Mucosa of descending colon (tissue), 3 donors: ENCODE results near the gene LAG3. TPM values are rescaled to one million over a fixed set of nuclear protein-coding genes. Genes with fewer than 3 reads are reported as not detected.

Experiments used
- ATAC-seq: fragments of 200-7000 bp; cut with Tn5 transposase; one replicate; pipeline ENCODE4 v1.9.1; 2020; ENCODE audit warnings: mild to moderate bottlenecking, moderate library complexity
- DNase-seq, 3 donors: peaks; one replicate each; pipeline ENCODE4 v3.0.0-alpha.2; 2020
- H3K36me3 ChIP-seq: fragments of 200-600 bp; one replicate; pipeline ENCODE4 v1.8.0; 2021; ENCODE audit warnings: low read depth, mild to moderate bottlenecking
- H3K4me1 ChIP-seq: fragments of 200-600 bp; one replicate; pipeline ENCODE4 v1.8.0; 2021; ENCODE audit warnings: low read depth, mild to moderate bottlenecking
- H3K4me3 ChIP-seq: fragments of 200-600 bp; one replicate; pipeline ENCODE4 v1.8.0; 2021; ENCODE audit warnings: mild to moderate bottlenecking
- H3K9me3 ChIP-seq: fragments of 200-600 bp; one replicate; pipeline ENCODE4 v1.8.0; 2021; ENCODE audit warnings: mild to moderate bottlenecking
- CTCF ChIP-seq: fragments of 200-600 bp; IDR thresholded peaks from one replicate; pipeline ENCODE4 v1.8.0; 2022; ENCODE audit warnings: antibody characterized with exemption, mild to moderate bottlenecking
- intact Hi-C, 2 donors: fragments of 100-400 bp; cut with DNase I in 1 of 2; cut with micrococcal nuclease in 1 of 2; formaldehyde crosslinking; loops; one replicate each; pipeline versions ENCODE4 v1.11.0 to v1.11.1; 2022; cut with DNase I, micrococcal nuclease
- total RNA-seq, 3 donors: library from RNA; stranded (reverse); fragmentation: NEBNext Ultra II Directional in 2 of 3; extraction: Animal tissue kit (Norgen Biotek cat#: 25700) in 2 of 3; gene quantifications; one replicate each; pipeline versions ENCODE4 v1.2.1 to v1.2.4, GENCODE V29; 2021 to 2023
- donor health status: DM: no; HTN: no; CAD: no; lungs with moderate emphysema.
- donor health status: DM: no; HTN: no; CAD: no.
- donor health status: DM: no; HTN: yes; CAD: no.

The LAG3 gene
- total RNA-seq, 3 donors from 2014 or later: 1.8 to 4.7 (median 2.1) TPM

- intact Hi-C loops: no loop called here
- H3K4me3 ChIP-seq: no peak overlapping the region
- no peaks in the 10 kb centered on the region for H3K36me3 ChIP-seq
- H3K4me1 ChIP-seq: peaks cover 4% of the 10 kb centered on the region
- no peaks in the 10 kb centered on the region for H3K9me3 ChIP-seq
- ATAC-seq (no peak), DNase-seq (no peak)
- TF ChIP-seq CTCF: no peak
Measured at GRCh38 chr12:6757028-6757690, 15.2 kb upstream of the LAG3 start.

GRCh38 chr12:6758506-6759095 lies 13.7 kb upstream of the LAG3 start:
- TF ChIP-seq CTCF: no peak
- Histone ChIP-seq H3K4me3 (no peak overlapping the region), H3K36me3 (no peaks in the 10 kb centered on the region), H3K9me3 (no peaks in the 10 kb centered on the region), H3K4me1 (peaks cover 3% of the 10 kb centered on the region)
- intact Hi-C loops: no loop called here
- DNase-seq (no peak), ATAC-seq (no peak)

GRCh38 chr12:6759741-6760140 lies 12.6 kb upstream of the LAG3 start:
- H3K36me3 ChIP-seq: no peaks in the 10 kb centered on the region
- no peaks in the 10 kb centered on the region for H3K9me3 ChIP-seq
- DNase-seq: no peak
- TF ChIP-seq CTCF: no peak
- no peak for ATAC-seq
- H3K4me1 ChIP-seq: peaks cover 8% of the 10 kb centered on the region
- no peak overlapping the region for H3K4me3 ChIP-seq
- intact Hi-C loops: no loop called here

- no peak for ATAC-seq
- TF ChIP-seq CTCF: no peak
- H3K4me1 ChIP-seq: peaks cover 30% of the 10 kb centered on the region
- H3K4me3 ChIP-seq: no peak overlapping the region
- intact Hi-C loops: no loop called here
- no peaks in the 10 kb centered on the region for H3K9me3 ChIP-seq
- DNase-seq: no peak
- no peaks in the 10 kb centered on the region for H3K36me3 ChIP-seq
Measured at GRCh38 chr12:6763380-6763779, 8.9 kb upstream of the LAG3 start.

- no peak overlapping the region for H3K4me3 ChIP-seq
- peak; percentile 80 for ATAC-seq
- H3K4me1 ChIP-seq: peaks cover 34% of the 10 kb centered on the region
- no peaks in the 10 kb centered on the region for H3K9me3 ChIP-seq
- TF ChIP-seq CTCF: no peak
- H3K36me3 ChIP-seq: no peaks in the 10 kb centered on the region
- intact Hi-C loops: no loop called here
- DNase-seq: peak; percentile 83 to 92 (median 86)
Measured at GRCh38 chr12:6764011-6764828, 8.1 kb upstream of the LAG3 start.
